HEK293T (cell line): ENCODE data around the gene TIAL1.

Experiments used
- CTBP1 ChIP-seq: fragments of 450-650 bp; IDR thresholded peaks from 2 replicates; pipeline ENCODE4 v1.6.1; 2016; ENCODE audit warnings: borderline replicate concordance
- FOXM1 ChIP-seq: fragments of 450-650 bp; IDR thresholded peaks from 2 replicates; pipeline ENCODE4 v1.6.1; 2017; ENCODE audit warnings: mild to moderate bottlenecking, borderline replicate concordance
- NFRKB ChIP-seq: fragments of 450-650 bp; IDR thresholded peaks from 2 replicates; pipeline ENCODE4 v1.6.1; 2016; ENCODE audit warnings: mild to moderate bottlenecking, moderate library complexity
- SP1 ChIP-seq: fragments of 450-650 bp; IDR thresholded peaks from 2 replicates; pipeline ENCODE4 v1.6.1; 2017

GRCh38 chr10:119595676-119596515 lies 868 bp downstream of the TIAL1 start:
- TF ChIP-seq FOXM1 (no peak), CTBP1 (no peak), NFRKB (no peak), SP1 (no peak)
